Measurements from ENCODE around the gene CDK14.

Gene CDK14

DNA sequence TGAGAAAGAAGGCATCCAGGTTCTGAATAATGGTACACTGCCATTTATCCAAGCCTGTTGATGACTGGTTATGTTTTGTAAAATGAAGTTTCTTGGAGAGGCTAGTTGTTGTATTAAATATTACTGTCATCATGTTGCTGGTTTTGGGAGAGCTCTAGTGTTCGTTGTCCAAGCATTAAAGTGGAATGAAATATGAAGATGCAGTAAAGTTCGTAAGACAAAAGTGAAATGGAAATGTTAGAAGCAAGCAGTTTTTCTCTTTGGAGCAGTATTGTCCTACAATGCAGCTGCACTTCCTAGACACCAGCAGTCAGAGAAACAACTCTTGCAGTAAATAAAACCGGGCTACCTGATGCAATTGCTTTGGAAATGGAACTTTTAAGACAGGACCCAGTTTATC is 511.3 kb downstream of the CDK14 start:
- no peaks in the 10 kb centered on the region for H4K20me1 ChIP-seq (ENCODE audit: insufficient read depth, low read length)
- H3K36me3 ChIP-seq (replicated peaks; ENCODE audit: insufficient read depth, low read length): 0 out of 2 replicates have a peak, but pooled peaks cover 4% of the 10 kb centered on the region
- no peaks in the 10 kb centered on the region for H3K27me3 ChIP-seq (replicated peaks; ENCODE audit: insufficient read depth, low read length)
- no peak overlapping the region for H3K27ac ChIP-seq (ENCODE audit: low read length)
- no peak overlapping the region for H3K9ac ChIP-seq (ENCODE audit: low read length)
- H3K9me2 ChIP-seq (replicated peaks; ENCODE audit: insufficient read depth, low read length): no peaks in the 10 kb centered on the region
- H3K9me3 ChIP-seq (replicated peaks; ENCODE audit: insufficient read depth, low read length): no peaks in the 10 kb centered on the region
- no peak overlapping the region for H2AFZ ChIP-seq (ENCODE audit: low read length)
- H3K4me2 ChIP-seq (ENCODE audit: low read depth, low read length): no peak overlapping the region
- TF ChIP-seq EZH2phosphoT487 (IDR thresholded peaks at IDR 0.05; ENCODE audit: low read length) (no peak), EZH2 (optimal IDR thresholded peaks at IDR 0.05; ENCODE audit: low read depth, low read length) (no peak)
- TF ChIP-seq, protein P1, sequence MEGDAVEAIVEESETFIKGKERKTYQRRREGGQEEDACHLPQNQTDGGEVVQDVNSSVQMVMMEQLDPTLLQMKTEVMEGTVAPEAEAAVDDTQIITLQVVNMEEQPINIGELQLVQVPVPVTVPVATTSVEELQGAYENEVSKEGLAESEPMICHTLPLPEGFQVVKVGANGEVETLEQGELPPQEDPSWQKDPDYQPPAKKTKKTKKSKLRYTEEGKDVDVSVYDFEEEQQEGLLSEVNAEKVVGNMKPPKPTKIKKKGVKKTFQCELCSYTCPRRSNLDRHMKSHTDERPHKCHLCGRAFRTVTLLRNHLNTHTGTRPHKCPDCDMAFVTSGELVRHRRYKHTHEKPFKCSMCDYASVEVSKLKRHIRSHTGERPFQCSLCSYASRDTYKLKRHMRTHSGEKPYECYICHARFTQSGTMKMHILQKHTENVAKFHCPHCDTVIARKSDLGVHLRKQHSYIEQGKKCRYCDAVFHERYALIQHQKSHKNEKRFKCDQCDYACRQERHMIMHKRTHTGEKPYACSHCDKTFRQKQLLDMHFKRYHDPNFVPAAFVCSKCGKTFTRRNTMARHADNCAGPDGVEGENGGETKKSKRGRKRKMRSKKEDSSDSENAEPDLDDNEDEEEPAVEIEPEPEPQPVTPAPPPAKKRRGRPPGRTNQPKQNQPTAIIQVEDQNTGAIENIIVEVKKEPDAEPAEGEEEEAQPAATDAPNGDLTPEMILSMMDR (IDR thresholded peaks at IDR 0.05; ENCODE audit: low read length): no peak
- H3F3A ChIP-seq (ENCODE audit: insufficient read depth, low read length): no peaks in the 10 kb centered on the region
- no peaks in the 10 kb centered on the region for H3K4me1 ChIP-seq (ENCODE audit: low read length)
- H3K4me3 ChIP-seq (ENCODE audit: low read length): no peak overlapping the region
- DNase-seq: no peak
- H3K79me2 ChIP-seq (ENCODE audit: low read length): no peaks in the 10 kb centered on the region

DNA sequence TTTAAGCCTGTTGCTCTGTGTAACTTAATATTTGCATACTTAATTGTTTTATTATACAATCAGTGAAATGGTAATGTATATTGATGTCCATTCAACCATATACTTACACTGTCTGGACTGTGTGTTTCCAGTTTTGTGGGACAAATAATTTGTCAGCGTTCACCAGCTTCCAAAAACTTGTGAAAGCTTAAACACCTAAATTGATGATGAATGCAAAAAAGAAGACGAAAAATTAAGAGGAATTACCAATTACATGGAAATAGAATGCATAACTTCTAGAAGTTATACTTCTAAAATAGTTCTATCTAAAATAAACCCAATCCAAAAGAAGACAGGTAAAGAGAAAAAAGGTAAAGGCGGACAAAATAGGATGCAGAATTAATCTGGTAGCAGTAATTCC is 513.1 kb downstream of the CDK14 start:
- no peaks in the 10 kb centered on the region for H3K79me2 ChIP-seq (ENCODE audit: low read length)
- H3F3A ChIP-seq (ENCODE audit: insufficient read depth, low read length): no peaks in the 10 kb centered on the region
- no peak for TF ChIP-seq EZH2phosphoT487 (IDR thresholded peaks at IDR 0.05; ENCODE audit: low read length)
- TF ChIP-seq, protein P1 (IDR thresholded peaks at IDR 0.05; ENCODE audit: low read length): no peak
- H2AFZ ChIP-seq (ENCODE audit: low read length): no peak overlapping the region
- no peak overlapping the region for H3K4me2 ChIP-seq (ENCODE audit: low read depth, low read length)
- no peaks in the 10 kb centered on the region for H3K9me3 ChIP-seq (replicated peaks; ENCODE audit: insufficient read depth, low read length)
- H3K4me3 ChIP-seq (ENCODE audit: low read length): no peak overlapping the region
- no peak for DNase-seq
- H3K27me3 ChIP-seq (replicated peaks; ENCODE audit: insufficient read depth, low read length): no peaks in the 10 kb centered on the region
- no peak overlapping the region for H3K9ac ChIP-seq (ENCODE audit: low read length)
- no peak overlapping the region for H3K27ac ChIP-seq (ENCODE audit: low read length)
- H4K20me1 ChIP-seq (ENCODE audit: insufficient read depth, low read length): no peaks in the 10 kb centered on the region
- no peaks in the 10 kb centered on the region for H3K4me1 ChIP-seq (ENCODE audit: low read length)
- H3K9me2 ChIP-seq (replicated peaks; ENCODE audit: insufficient read depth, low read length): no peaks in the 10 kb centered on the region
- peaks cover 4% of the 10 kb centered on the region; the same call in 1 of the 2 replicates for H3K36me3 ChIP-seq (replicated peaks; ENCODE audit: insufficient read depth, low read length)

DNA sequence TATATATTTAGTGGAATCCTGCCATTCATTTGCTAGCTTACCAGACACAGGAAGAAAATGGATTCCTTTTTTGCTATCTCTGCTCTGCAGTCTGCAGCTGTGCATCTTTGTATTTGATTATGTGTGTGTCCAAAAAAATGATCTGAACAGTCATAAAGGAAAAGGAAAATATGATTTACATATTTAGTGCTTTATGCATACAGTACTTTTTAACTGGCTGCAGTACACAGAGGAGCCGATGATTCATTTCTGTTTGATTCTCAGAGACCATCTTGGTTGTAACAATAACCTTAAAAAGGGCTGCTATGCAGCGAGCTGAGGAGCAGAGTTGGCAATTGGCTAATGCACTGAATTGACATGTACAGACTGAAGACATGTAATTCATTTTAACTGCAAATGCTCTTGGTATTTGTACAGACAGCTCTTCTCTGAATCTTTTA is 516.8 kb downstream of the CDK14 start:
- no peak overlapping the region for H3K27ac ChIP-seq (ENCODE audit: low read length)
- H3K79me2 ChIP-seq (ENCODE audit: low read length): no peaks in the 10 kb centered on the region
- no peak overlapping the region for H3K9ac ChIP-seq (ENCODE audit: low read length)
- no peaks in the 10 kb centered on the region for H3F3A ChIP-seq (ENCODE audit: insufficient read depth, low read length)
- no peak overlapping the region for H3K4me2 ChIP-seq (ENCODE audit: low read depth, low read length)
- no peaks in the 10 kb centered on the region for H3K27me3 ChIP-seq (replicated peaks; ENCODE audit: insufficient read depth, low read length)
- H4K20me1 ChIP-seq (ENCODE audit: insufficient read depth, low read length): no peaks in the 10 kb centered on the region
- no peaks in the 10 kb centered on the region for H3K4me1 ChIP-seq (ENCODE audit: low read length)
- no peaks in the 10 kb centered on the region for H3K9me2 ChIP-seq (replicated peaks; ENCODE audit: insufficient read depth, low read length)
- H2AFZ ChIP-seq (ENCODE audit: low read length): no peak overlapping the region
- H3K9me3 ChIP-seq (replicated peaks; ENCODE audit: insufficient read depth, low read length): no peaks in the 10 kb centered on the region
- H3K36me3 ChIP-seq (replicated peaks; ENCODE audit: insufficient read depth, low read length): no peaks in the 10 kb centered on the region; the same call in 1 of the 2 replicates
- no peak for DNase-seq
- H3K4me3 ChIP-seq (ENCODE audit: low read length): no peak overlapping the region
- TF ChIP-seq EZH2 (optimal IDR thresholded peaks at IDR 0.05; ENCODE audit: low read depth, low read length) (no peak), EZH2phosphoT487 (IDR thresholded peaks at IDR 0.05; ENCODE audit: low read length) (no peak)
- TF ChIP-seq, protein P1 (IDR thresholded peaks at IDR 0.05; ENCODE audit: low read length): no peak
